Rectal smooth muscle tissue (tissue), 1 donor: ENCODE data around the gene NUMA1.

Experiments
- H3K27ac ChIP-seq: one replicate; pipeline ENCODE4 v1.7.0; 2013; ENCODE audit warnings: low read depth, low read length, inconsistent platforms
- H3K27me3 ChIP-seq: one replicate; pipeline ENCODE4 v1.7.0; 2013; ENCODE audit warnings: low read length; ENCODE audit not compliant: control insufficient read depth, insufficient read depth
- H3K36me3 ChIP-seq: one replicate; pipeline ENCODE4 v1.7.0; 2013; ENCODE audit warnings: low read length; ENCODE audit not compliant: control insufficient read depth, insufficient read depth
- H3K4me1 ChIP-seq: one replicate; pipeline ENCODE4 v1.7.0; 2013; ENCODE audit warnings: low read length; ENCODE audit not compliant: control insufficient read depth, insufficient read depth
- H3K4me3 ChIP-seq: one replicate; pipeline ENCODE4 v1.7.0; 2013; ENCODE audit warnings: low read length
- H3K9ac ChIP-seq: one replicate; pipeline ENCODE4 v1.7.0; 2013; ENCODE audit warnings: low read length

The NUMA1 gene

GRCh38 chr11:72112143-72112977, 32.0 kb upstream of the NUMA1 start, which contains the start of gene ANAPC15:
TSS of gene ANAPC15 (minus strand) at chr11:72112695. CDS start at chr11:72111276, 1,419 bp downstream.
- Histone ChIP-seq H3K27me3 (no peaks in the 10 kb centered on the region), H3K4me3 (peak within 1 kb of the TSS; percentile 78), H3K36me3 (peaks cover 2% of the 10 kb centered on the region), H3K4me1 (peaks cover 16% of the 10 kb centered on the region), H3K27ac (peak within 1 kb of the TSS; percentile 97), H3K9ac (peak within 1 kb of the TSS; percentile 85)

- Histone ChIP-seq H3K27me3 (no peaks in the 10 kb centered on the region), H3K27ac (peak overlapping the region; percentile 97), H3K36me3 (peaks cover 2% of the 10 kb centered on the region), H3K4me1 (peaks cover 16% of the 10 kb centered on the region), H3K4me3 (peak overlapping the region; percentile 73), H3K9ac (peak overlapping the region; percentile 81)
Measured at GRCh38 chr11:72111300-72112142, 31.2 kb upstream of the NUMA1 start.

DNA sequence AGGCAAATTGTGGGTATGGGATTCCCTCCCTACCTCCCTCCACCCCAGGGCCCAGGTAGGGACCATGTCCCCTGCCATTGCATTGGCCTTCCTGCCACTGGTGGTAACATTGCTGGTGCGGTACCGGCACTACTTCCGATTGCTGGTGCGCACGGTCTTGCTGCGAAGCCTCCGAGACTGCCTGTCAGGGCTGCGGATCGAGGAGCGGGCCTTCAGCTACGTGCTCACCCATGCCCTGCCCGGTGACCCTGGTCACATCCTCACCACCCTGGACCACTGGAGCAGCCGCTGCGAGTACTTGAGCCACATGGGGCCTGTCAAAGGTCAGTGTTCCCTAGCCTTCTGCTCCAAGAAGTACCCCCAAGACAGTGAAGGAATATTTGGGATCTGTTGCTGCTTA, 25.5 kb upstream of the NUMA1 start, which contains the start of gene TOMT:
TOMT (plus strand) TSS at position 37 of the 400 bp plus-strand sequence; CDS start at position 65, 28 bp downstream.
- Histone ChIP-seq H3K27ac (no peak within 1 kb of the TSS), H3K27me3 (no peaks in the 10 kb centered on the region), H3K4me3 (no peak within 1 kb of the TSS), H3K4me1 (peaks cover 17% of the 10 kb centered on the region), H3K9ac (peak within 1 kb of the TSS; percentile 43), H3K36me3 (peaks cover 2% of the 10 kb centered on the region)

DNA sequence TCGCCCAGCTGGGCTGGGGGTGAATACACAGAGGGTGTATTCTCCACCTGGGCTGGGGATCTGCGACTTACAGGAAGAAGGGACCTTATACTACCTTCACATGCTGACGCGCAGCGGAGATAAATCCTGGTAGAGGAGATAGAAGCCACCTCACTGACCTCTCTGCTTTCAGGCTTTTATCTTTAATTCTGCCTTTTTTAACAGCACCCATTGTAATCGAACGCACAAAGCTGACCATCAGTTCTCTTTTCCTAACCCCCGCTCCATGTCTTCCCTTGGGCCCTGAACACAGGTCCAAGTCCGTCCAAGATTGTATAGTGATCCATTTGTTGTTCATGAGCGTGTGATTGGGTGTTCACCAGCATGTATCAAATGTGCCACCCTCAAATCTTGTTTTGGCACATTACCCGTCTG, 23.4 kb upstream of the NUMA1 start:
- H3K36me3 ChIP-seq = peaks cover 3% of the 10 kb centered on the region
- H3K9ac ChIP-seq = peak overlapping the region; percentile 66
- H3K4me1 ChIP-seq = peaks cover 19% of the 10 kb centered on the region
- H3K27ac ChIP-seq = peak overlapping the region; percentile 97
- H3K4me3 ChIP-seq = peak overlapping the region; percentile 77
- H3K27me3 ChIP-seq = no peaks in the 10 kb centered on the region

DNA sequence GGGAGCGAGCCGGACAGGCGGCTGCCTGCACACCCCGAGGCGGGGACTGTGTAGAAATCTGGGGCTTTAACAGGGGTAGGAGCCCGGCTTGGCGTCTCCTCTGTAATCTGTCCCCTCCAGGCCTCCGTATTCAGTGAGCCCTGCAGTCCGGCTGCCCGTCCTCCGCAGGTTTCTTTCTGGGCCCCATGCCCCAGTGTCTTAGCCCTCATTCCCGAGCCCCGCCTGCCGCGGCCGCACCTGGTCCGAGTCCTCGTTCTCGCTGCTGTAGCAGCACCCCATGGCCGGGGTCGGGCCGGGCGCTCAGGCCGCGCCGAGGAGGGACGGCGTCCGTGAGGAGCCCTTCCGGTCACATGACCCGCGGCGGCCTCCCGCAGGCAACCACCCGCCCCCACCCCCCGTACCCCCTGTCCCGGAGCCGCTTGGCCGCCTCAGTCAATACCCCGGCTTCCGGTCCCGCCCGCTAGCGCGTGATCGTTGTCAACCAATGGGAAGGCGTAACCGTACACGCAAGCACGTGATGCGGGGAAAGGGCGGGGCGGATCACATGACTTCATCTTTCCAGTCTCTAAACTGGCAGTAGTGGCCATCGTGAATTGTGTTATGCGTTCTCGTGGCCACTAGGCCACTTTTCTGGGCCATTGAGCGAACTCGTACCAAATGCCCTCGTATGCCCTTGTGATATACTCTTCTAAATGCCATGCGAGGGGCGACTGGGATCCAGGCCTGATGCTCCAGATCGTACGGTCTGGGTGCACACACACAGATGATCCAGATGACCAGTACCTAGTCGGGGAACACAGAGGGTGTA, 22.8 kb upstream of the NUMA1 start, which contains the start of gene LAMTOR1:
LAMTOR1 (minus strand) TSS at position 352 of the 808 bp plus-strand sequence; CDS start at position 279, 73 bp downstream.
- peaks cover 19% of the 10 kb centered on the region for H3K4me1 ChIP-seq

GRCh38 chr11:72102631-72102945, 22.2 kb upstream of the NUMA1 start:
- Histone ChIP-seq H3K27ac (peak overlapping the region; percentile 95), H3K4me1 (peaks cover 19% of the 10 kb centered on the region), H3K36me3 (peaks cover 15% of the 10 kb centered on the region), H3K27me3 (no peaks in the 10 kb centered on the region), H3K4me3 (peak overlapping the region; percentile 82), H3K9ac (peak overlapping the region; percentile 74)

More for the DNA sequence above, 22.8 kb upstream of the NUMA1 start, which contains the start of gene LAMTOR1:
- Histone ChIP-seq H3K27ac (peak within 1 kb of the TSS; percentile 97), H3K4me3 (peak within 1 kb of the TSS; percentile 82), H3K27me3 (no peaks in the 10 kb centered on the region), H3K36me3 (peaks cover 10% of the 10 kb centered on the region), H3K9ac (peak within 1 kb of the TSS; percentile 74)

DNA sequence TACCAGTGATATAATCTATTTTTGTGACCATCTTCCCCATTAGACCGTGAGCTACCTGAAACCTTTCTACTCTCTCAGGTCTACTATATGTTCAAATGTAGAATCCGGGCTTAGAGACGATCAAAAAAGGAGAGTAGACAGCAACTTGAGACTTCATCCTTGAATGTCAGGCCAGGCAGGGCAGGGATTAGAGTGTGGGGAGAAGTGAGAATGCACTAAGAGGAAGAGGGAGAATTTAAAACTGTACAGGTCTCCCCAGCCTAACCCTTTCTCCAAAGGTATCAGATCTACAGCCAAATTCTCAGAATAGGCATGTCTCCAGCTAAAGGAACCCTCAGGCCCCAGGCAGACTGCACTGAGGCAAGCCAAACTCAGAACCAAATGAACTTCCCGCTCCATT, 21.8 kb upstream of the NUMA1 start:
- peak overlapping the region; percentile 82 for H3K4me3 ChIP-seq
- no peaks in the 10 kb centered on the region for H3K27me3 ChIP-seq
- H3K27ac ChIP-seq = no peak overlapping the region
- H3K4me1 ChIP-seq = peaks cover 19% of the 10 kb centered on the region
- H3K36me3 ChIP-seq = peaks cover 16% of the 10 kb centered on the region
- peak overlapping the region; percentile 74 for H3K9ac ChIP-seq

DNA sequence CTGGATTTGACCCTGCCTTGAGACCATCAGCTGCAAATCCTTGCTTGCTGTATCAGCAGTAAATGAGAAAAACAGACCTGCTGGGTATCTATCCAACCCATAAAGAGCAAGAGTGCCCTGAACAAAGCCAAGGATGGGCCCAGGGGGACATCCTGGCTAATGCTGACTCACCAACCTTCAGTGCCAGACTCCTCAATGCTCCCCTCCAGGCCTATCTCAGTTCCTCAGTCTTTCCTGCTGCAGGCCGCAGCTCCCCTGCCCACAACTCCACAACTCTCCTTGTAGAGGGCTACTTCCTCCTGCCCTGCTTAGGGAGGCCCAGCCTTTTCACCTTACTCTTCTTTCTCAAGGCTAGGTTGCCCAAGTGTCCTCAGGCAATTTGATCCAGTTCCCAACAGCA, 20.1 kb upstream of the NUMA1 start:
- no peak overlapping the region for H3K27ac ChIP-seq
- H3K9ac ChIP-seq = no peak overlapping the region
- no peaks in the 10 kb centered on the region for H3K27me3 ChIP-seq
- H3K36me3 ChIP-seq = peaks cover 16% of the 10 kb centered on the region
- H3K4me3 ChIP-seq = no peak overlapping the region
- peaks cover 19% of the 10 kb centered on the region for H3K4me1 ChIP-seq

DNA sequence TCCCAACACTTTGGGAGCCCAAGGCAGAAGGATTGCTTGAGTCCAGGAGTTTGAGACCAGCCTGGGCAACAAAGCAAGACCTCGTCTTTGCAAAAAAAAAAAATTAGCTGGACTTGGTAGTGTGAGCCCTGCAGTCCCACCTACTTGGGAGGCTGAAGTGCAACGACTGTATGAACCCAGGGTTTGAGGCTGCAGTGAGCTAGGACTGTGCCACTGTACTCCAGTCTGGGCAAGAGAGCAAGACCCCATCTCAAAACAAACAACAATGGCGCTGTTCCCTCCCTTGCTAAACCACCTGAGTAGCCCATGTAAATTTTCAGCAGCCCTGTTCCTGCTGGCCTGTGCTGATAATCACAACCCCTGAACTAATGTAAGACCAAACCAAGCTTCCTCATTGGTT, 19.7 kb upstream of the NUMA1 start:
- H3K9ac ChIP-seq = no peak overlapping the region
- H3K27me3 ChIP-seq = no peaks in the 10 kb centered on the region
- H3K4me1 ChIP-seq = peaks cover 19% of the 10 kb centered on the region
- no peak overlapping the region for H3K4me3 ChIP-seq
- peaks cover 17% of the 10 kb centered on the region for H3K36me3 ChIP-seq
- no peak overlapping the region for H3K27ac ChIP-seq

GRCh38 chr11:72098741-72099140, 18.4 kb upstream of the NUMA1 start:
- Histone ChIP-seq H3K4me1 (peaks cover 18% of the 10 kb centered on the region), H3K27ac (no peak overlapping the region), H3K36me3 (peaks cover 25% of the 10 kb centered on the region), H3K9ac (no peak overlapping the region), H3K4me3 (no peak overlapping the region), H3K27me3 (no peaks in the 10 kb centered on the region)

GRCh38 chr11:72091292-72091691, 10.9 kb upstream of the NUMA1 start:
- Histone ChIP-seq H3K36me3 (peaks cover 26% of the 10 kb centered on the region), H3K9ac (no peak overlapping the region), H3K27ac (no peak overlapping the region)

More at GRCh38 chr11:72091292-72091691, 10.9 kb upstream of the NUMA1 start:
- Histone ChIP-seq H3K4me3 (no peak overlapping the region), H3K4me1 (no peaks in the 10 kb centered on the region), H3K27me3 (no peaks in the 10 kb centered on the region)
